ENCODE data around the gene TMEM132D. TPM values are rescaled to one million over a fixed set of nuclear protein-coding genes. Genes with fewer than 3 reads are reported as not detected.

Gene TMEM132D
- total RNA-seq, 1 donor from 2014 or later, result not detected

DNA sequence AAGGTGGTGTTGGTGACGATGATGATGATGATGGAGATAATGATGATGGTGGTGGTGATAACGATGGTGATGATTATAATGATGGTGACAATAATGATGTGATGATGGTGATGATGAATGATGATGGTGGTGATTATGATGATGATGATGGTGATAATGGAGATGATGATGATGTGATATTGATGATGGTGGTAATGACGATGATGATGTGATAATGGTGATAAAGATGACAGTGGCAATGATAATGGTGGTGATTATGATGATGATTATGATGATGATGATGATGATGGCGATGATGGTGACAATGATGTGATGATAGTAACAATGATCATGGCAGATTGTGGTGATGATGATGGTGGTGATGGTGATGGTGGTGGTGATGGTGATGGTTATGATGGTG is 532.6 kb downstream of the TMEM132D start:
- intact Hi-C loops (cut with micrococcal nuclease), result no loop called here

GRCh38 chr12:129366656-129367055 is 537.2 kb downstream of the TMEM132D start:
- intact Hi-C loops (cut with micrococcal nuclease), result no loop called here

GRCh38 chr12:129363041-129363440 is 540.8 kb downstream of the TMEM132D start:
- intact Hi-C loops (cut with micrococcal nuclease), result no loop called here

DNA sequence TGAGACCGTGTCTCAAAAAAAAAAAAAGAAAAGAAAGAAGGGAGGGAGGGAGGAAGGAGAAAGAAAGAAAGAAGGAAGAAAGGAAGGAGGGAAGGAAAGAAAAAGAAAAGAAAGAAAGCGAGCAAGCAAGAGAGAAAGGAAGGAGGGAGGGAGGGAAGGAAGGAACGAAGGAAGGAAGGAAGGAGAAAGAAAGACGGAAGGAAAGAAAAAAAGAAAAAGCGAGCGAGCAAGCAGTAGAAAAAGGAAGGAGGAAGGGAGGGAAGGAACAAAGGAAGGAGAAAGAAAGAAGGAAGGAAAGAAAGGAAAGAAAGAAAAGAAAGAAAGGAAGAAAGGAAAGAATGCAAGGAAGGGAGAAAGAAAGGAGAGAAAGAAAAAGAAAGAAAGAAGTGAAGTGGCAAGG is 546.6 kb downstream of the TMEM132D start:
- intact Hi-C loops (cut with micrococcal nuclease), result no loop called here

DNA sequence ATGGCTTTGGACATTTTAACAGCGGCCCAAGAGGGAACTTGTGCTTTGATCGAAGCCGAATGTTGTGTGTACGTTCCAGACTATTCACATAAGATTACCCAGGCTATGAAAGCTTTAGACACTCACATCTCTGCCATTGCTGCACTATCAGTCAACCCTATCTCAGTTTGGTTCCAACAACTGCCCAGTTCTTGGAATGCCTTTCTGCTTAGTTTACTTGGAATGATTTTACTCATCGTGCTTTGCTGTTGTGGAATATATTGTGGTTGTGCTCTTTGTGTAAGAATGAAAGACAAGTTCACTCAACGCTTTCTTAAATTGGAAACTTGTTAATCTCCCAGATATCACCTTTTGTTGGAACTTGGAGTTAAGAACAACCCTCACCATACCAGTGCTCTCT is 552.3 kb downstream of the TMEM132D start:
- intact Hi-C loops (cut with micrococcal nuclease), result no loop called here

GRCh38 chr12:129339336-129339735 is 564.5 kb downstream of the TMEM132D start:
- intact Hi-C loops (cut with micrococcal nuclease), result no loop called here

- intact Hi-C loops (cut with micrococcal nuclease), result no loop called here
Observed at GRCh38 chr12:129337413-129337812, 566.4 kb downstream of the TMEM132D start.

GRCh38 chr12:129335773-129336172 is 568.1 kb downstream of the TMEM132D start:
- intact Hi-C loops (cut with micrococcal nuclease), result no loop called here

DNA sequence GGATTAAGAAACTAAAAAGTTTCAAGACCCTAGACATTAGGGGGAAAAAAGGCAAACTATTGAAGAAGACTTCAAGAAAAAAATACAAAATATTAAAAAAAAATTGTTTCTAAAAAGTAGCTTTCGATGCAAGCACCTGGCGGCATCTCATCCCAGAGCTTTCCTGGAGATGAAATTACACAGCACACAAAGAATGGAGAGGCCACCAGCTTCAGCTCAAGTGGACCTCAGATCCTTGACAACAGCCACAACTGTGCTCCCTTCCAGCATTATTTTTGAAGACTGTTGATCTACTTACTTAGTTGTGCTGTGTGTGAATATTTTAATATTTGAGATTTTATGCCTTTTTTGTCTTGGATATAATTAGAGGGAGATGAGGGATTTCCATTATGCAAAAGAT is 571.5 kb downstream of the TMEM132D start:
- intact Hi-C loops (cut with micrococcal nuclease), result no loop called here

DNA sequence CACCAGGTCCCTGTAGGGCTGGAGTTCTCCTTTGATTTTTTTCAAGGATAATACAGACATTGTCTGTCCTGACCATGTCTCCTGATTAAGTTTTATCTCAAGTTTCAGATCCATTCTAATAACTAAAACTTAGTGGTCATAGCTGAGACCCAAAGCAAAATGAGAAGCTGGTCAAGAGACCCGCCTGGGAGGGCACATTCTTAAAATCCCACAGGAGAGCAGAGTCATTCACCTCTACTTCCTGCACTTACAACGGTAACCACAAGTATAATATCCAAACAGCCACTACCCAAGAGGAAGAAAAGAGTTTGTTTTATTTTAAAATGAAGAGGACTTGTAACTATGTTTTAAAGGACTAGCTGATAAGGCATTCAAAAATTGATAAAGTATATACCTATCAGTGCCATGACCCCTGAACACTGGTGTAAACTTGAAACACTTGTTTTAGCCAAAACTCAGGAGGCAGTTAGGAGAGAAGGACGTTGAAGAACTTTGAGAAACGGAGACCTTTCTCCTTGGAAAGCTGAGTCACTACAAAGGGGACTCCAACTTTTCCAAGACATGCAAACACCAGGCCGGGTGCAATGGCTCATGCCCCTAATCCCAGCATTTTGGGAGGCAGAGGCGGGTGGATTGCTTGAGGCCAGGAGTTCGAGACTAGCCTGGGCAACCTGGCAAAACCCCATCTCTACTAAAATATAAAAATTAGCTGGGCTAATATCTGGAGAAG is 572.3 kb downstream of the TMEM132D start:
- intact Hi-C loops (cut with micrococcal nuclease), result no loop called here

GRCh38 chr12:129328235-129328634 is 575.6 kb downstream of the TMEM132D start:
- intact Hi-C loops (cut with micrococcal nuclease), result no loop called here

- intact Hi-C loops (cut with micrococcal nuclease), result no loop called here
Observed at GRCh38 chr12:129325566-129325965, 578.3 kb downstream of the TMEM132D start.

DNA sequence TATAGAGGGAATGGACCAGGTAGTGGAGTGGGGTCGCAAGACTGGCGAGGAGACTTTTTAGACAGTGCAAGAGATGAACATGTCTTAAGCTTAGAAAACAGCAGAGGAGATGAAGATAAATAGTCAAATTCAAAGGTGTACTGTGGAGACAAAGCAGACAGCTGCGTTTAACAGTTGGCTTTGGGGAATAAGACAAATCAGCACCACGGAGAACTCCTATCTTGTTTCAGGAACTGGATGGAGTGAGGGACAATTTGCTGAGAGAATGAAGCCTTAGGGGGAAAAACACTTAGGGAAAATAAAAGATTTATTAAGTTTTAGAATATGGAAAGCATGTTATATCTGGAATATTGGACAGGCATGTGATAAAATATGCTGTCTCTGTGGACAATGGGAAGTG is 591.8 kb downstream of the TMEM132D start:
- intact Hi-C loops (cut with micrococcal nuclease), result no loop called here

DNA sequence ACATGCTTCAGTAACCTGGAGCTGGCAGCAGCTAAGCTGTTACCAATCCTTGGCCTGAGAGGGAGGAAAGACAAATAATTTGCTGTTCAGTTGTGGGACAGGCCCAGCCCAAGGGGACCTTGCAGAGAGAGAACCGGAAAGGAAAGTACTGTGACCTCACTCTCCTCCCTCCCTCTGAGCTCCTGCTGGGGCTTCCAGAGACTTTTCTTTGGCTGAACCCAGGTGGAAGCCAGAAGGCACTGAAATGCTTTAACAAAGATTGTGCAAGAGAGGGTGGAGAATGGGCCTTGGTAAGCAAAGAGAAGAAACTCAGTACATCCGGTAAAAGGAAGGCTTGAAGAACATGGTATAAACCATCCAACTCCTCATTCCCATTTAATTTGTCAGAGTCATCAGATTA is 593.5 kb downstream of the TMEM132D start:
- intact Hi-C loops (cut with micrococcal nuclease), result no loop called here

DNA sequence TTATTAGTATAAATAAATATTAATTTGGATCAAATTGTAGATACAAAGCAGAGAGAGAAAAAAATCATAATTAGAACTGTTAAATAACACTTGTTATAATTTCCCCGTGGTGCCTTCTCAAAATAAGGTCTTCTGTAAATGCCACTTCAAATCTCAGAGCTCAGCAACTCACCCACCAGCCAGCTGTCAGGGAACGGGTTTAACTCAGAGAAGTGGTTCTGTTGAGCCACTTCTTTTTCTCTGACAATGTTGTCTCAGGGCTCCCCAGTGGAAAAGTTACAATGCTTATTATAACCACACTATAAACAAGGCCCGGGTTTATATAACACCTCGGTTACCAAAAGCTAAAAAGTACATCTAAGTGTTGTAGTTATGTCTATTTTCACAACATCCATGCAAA is 598.0 kb downstream of the TMEM132D start:
- intact Hi-C loops (cut with micrococcal nuclease), result no loop called here

DNA sequence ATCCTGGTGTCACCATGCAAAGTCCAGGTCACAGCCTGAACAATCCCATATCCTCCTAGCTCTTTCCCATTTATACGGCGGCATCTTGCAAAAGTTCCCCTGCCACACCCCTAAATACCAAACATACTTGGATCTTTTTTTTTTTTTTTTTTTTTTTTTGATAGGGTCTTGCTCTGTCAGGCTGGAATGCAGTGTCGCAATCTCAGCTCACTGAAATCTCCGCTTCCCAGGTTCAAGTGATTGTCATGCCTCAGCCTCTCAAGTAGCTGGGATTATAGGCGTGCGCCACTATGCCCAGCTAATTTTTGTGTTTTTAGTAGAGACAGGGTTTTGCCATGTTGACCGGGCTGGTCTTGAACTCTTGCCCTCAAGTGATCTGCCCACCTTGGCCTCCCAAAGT is 599.3 kb downstream of the TMEM132D start:
- intact Hi-C loops (cut with micrococcal nuclease), result no loop called here

DNA sequence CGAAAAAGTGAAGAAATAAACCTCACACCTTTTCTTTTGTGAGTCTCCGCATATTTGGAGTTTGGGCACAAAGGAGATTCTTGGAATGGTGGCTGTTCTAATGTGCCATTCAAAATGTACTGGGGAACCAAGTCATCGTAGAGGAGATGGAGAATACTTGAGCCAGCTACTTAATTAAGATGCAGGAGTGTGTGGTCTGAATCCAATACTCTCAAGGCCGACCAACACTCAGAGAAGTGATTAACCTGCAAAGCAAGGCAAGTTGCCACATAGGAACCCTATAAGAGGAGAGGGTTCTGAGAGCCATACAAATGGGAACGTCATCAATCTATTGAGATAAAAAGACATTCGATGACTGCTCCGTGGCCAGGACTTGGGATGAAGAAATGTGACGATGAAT is 603.8 kb downstream of the TMEM132D start:
- intact Hi-C loops (cut with micrococcal nuclease), result no loop called here

DNA sequence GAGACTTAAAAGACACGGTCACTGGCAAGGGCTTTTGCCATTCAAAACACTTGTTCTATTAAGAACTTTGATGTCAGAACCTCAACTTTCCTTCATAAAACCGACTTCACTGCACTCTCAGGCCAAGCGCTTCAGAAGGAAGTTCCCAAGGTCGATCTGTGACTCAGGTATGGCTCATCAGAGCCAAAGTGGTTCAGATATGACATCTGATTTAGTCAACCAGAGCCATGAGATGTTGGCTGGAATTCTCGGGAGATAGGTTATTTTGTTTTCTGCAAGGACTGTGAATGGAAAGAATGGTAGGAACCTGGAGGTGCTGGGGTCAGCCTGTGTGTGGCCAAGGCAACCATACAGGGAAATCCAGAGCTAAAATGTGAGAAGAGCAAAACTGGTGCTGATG is 604.9 kb downstream of the TMEM132D start:
- intact Hi-C loops (cut with micrococcal nuclease), result no loop called here

- intact Hi-C loops (cut with micrococcal nuclease), result no loop called here
Observed at GRCh38 chr12:129296671-129297070, 607.2 kb downstream of the TMEM132D start.

- intact Hi-C loops (cut with micrococcal nuclease), result no loop called here
Observed at GRCh38 chr12:129294868-129295267, 609.0 kb downstream of the TMEM132D start.

GRCh38 chr12:129279771-129280170 is 624.1 kb downstream of the TMEM132D start:
- intact Hi-C loops (cut with micrococcal nuclease), result no loop called here

- intact Hi-C loops (cut with micrococcal nuclease), result no loop called here
Observed at GRCh38 chr12:129276361-129277060, 627.3 kb downstream of the TMEM132D start.
